ENCODE measurements around the gene ALDH8A1.

The ALDH8A1 gene

DNA sequence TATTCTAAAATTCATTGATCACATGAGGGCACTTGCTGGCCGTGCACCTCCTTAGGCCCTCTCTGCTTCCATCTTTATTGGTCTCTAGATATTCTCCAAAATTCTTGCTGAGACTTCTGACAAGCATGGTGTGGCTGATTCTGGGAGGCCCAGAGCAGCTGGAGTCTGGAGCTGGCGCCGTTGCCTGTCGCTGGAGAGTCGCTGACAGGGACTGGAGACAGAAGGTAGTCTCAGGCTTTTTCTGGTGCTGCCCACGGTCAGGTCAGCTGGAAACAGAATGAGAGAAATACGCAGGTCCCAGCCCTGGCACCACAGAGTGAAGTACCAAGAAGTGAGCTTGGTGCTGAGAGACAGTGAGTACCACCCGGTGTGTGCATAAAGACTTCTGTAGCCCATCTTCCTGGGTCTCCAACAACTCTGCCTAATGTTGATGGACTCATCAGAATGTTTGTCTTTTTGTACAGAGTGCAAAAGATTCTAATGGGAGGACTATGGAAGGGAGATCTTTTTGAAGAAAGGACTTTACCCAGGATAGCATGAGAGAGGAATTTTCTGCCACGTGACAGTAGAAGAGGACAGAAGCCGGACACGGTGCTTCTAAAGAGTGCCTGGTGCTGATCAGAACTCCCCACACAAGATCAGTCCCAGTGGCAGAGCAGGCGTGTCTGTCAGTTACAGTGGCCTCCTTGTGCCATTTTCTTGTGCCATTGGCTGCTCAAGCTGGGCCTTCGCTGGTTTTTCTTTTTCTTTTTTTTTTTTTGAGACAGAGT, 1.8 kb upstream of the ALDH8A1 start:
- no peak for DNase-seq (ENCODE audit: low read depth)

DNA sequence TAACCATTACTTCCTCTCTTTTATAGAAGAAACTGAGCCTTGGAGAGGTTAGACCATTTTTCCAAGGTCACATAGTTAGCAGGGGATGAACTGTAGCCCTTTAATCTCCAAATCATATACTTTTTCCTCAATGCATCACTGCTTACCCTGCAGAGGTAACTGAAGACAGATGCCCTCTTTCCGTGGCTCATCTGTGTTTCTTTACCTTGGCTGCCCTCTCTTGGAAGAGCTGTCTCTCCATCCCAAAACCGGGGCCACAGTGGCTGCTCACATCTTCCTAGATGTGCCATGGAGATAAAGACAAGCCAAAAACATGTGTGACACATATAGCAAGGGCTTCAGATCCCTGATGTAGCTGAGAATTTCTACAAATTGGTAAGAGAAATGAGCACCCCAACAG, 581 bp upstream of the ALDH8A1 start:
- DNase-seq (ENCODE audit: low read depth) = no peak

DNA sequence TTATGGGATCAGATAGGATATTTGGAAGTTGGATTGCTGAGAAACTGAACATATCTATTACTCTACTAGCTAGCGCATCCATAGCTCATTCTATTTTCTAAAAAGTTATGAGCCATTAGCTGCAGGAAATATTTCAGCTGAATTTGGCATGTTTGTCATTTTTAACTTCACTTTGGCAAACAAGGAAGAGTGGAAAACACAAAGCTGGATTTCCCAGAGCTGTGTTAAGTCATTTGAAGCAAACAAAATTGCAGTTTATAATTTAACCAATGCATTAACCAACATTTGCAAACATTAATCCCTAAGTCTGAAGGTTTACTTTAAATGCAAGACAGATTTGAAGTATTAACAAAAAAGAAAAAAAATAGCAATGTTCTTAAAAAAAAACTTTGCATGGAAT, 1.2 kb downstream of the ALDH8A1 start:
- DNase-seq (ENCODE audit: low read depth) = no peak

DNA sequence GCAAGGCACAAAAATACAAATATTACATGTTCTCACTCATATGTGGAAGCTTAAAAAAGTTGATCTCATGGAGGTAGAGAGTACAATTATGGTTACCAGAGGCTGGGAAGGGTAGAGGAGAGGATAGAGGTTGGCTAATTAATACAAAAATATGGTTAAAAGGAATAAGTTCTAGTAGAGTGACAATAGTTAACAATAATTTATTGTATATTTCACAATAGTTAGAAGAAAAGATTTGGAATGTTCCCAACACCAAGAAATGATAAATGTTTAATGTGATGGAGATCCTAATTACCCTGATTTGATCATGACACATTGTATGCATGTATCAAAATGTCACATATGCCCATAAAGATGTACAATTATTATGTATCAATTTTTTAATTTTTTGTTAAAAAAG, 1.8 kb downstream of the ALDH8A1 start:
- no peak for DNase-seq (ENCODE audit: low read depth)

DNA sequence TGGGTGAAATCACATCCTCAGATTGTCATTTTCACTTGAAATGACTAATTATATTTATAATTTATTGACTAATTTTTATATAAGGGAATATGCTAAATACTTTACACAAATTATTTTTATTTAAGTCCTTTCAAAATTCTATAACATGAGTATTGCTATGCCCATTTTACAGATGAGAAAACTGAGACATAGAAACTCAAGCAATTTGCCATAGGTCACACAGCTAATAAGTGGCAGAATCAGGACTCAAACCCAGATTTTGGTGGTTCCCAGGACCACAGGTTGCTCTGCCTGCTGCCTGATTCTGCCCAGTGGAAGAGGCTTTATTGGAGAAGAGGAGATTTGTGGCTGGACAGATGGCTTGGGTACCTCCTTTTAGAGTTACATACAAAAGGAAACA, 4.9 kb downstream of the ALDH8A1 start:
- DNase-seq (ENCODE audit: low read depth) = no peak

DNA sequence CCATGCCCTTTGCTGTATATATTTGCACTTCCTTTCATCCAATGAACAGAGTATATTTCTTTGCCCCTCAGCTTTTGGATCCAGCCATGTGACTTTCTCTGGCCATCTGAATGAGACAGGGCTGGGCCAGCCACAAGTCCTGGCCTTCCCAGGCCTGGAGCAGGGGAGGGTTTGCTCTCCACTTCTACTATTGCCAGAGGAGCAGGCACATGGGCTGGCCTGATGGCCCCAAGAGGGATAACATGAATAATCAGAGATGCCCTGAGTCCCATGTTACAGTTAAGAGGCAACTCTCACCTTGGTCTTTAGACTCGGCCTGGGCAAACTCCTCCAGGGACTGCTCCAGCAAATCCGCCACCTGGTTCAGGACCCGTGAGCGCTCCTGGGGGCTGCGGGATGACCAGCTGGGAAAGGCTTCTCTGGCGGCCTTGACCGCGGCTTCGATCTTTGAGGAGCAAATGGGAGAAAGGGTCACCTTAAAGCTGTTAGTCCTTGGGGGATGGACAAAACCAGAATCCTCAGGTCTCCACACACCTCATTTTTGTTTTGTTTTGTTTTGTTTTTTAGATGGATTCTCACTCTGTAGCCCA, 6.3 kb downstream of the ALDH8A1 start:
- no peak for DNase-seq (ENCODE audit: low read depth)

DNA sequence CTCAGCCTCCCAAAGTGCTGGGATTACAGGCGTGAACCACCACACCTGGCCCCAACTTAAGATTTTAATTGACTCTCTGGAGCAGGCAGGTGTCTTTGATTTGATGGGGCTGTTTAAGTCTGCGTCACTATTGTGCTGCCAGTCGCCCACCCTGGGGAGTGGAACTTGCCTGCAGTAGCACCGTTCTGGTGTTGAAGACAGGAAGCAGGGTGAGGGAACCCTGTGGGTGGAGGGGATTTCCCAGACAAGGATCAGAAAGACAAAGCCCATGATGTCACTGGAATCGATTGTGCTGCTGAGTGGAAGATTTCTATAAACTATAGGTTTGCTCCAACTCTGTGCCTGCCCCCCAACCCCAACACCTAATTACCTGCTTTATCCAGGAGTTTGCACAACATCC, 11.0 kb downstream of the ALDH8A1 start:
- no peak for DNase-seq (ENCODE audit: low read depth)

DNA sequence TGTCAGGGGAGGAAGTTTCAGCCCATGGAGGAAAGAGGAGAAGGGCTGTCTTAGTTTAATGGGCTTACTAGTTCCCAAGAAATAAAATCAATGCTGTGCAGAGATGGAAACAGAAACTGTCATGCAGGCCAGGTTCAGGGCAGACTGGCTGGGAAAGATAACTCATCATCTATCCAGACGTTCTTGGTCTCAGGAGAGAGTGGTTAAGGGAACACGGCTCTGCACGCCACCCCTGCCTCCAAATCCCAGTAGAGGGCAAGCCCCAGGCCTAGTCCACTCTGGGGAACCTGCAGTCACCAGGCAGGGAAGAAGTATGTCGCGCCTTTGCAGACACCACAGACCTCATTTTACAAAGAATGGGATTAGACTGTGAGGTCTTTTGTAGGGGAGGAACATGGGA, 12.5 kb downstream of the ALDH8A1 start:
- DNase-seq (ENCODE audit: low read depth) = no peak

DNA sequence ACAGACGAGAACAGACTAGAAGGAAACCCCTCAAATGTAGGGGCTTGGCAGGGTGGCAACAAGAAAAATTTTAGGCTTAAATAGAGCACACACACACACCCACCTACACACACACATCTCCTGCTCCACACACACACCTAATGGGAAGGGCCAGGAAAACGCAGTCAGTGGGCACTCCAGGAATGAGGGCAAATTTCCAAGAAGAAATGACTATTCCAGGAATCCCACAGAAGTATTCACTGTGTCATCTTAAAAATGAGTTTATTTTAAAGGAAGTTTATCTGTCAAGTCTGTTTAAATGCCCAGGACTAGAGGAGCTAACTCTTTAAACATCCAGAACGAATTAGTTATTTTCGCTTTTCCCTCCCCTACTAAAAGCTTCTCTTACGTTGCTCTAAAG, 13.0 kb downstream of the ALDH8A1 start:
- DNase-seq (ENCODE audit: low read depth) = no peak

DNA sequence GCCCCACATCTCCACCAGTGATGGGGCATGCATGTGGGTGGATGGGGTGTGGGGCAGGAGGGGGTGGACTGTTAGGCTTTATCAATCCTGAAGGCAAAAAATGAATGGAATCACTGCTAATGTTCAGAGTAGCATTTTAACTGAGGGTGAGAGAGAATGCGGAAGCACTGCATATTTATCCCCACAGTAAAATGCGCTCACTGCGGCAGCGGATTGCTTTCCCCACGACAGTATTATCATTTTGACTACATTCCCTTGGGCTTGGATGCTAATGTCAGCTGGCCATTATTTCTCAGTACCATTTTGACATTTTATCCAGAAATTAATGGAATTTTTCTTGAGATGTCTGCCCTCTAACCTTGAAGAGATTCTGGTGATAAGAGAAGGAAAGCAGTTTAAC, 13.4 kb downstream of the ALDH8A1 start:
- no peak for DNase-seq (ENCODE audit: low read depth)

DNA sequence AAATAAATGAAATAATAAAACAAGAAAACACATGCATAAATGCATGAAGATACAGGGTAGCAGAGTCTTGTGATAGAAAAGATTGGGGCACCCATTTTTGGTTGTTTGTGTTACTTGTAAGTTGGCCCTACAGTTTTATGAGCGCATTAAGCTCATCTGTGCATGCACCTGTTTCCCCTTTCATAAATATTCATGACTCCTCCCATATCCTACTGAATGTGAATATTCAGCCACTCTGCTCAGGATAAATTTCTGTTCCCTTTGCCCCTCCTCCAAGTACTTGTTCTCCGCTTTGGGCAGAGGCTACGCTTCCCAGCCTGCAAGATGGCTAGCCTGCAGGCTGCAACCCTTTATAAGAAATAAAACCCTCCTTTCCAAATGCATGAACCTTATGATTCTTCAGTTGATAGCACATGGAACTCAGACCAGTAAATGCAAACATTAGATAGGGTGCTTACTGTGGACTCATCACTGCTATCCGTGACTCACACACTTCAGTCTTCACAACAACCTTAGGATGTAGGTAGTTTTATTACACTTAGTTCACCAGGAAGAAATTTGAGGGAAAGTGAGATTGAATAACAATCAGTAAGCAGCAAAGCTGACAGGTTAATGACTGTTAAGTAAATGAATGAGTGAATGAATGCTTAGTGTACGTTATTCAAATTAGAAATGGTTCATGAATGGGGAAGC, 15.0 kb downstream of the ALDH8A1 start:
- no peak for DNase-seq (ENCODE audit: low read depth)

DNA sequence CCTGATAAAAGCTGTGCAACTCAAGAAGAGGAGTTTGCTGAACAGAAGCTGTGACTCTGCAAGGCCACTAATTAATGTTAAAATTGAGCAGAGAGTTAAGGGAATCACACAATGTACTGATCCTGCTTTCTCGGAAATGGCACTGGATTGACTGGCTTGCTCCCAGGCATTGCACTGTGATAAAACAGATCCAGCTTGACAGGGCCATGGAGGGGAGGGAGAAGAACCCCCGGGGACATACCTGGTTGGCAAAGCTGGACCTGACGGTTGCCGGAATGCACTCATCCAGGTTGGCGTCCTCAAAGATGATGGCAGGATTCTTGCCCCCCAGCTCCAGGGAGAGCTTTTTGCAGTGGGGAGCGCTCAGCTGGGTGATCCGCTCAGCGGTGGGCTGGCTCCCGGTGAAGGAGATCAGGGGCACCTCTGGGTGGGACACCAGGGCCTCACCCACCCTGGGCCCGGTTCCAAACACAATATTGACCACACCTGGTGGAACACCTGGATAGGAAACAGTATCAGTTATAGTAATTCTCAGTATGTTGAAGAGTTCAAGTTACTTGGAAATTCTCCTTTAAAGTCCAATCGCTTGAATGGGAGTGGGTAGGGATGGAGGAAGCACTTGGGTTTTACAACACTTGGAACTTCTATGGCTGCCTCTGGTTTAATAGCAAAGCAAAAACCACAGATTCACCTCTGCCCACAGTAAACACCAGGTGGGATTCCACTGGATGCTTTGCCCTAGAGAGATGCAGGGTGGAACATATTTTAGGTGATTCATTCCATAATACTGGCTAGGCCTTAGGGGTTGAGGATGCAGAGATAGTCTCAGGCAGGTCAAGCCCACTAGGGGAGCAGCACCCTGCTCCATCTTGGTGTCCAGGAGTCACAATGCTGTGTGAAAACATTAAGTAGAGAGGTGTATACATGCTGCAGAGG, 17.1 kb downstream of the ALDH8A1 start:
- DNase-seq (ENCODE audit: low read depth) = no peak

DNA sequence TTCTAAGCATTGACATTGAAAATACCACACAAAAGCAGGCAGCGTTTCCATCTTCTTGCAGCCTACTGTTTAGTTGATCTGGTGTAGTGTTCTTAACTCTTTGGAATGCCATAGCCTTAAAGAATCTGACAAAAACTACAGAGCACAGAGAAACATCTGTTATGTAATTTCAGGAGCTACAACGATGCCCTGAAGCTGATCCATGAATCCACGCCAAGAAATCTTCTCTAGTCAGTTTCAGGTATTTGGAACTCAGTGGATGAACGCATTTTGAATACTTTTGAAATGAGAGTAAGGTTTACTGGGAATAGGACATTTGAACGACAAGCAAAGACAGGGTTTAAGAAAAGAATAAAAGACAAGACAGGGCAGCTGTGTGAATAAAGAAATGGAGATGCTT, 17.8 kb downstream of the ALDH8A1 start:
- DNase-seq (ENCODE audit: low read depth) = no peak

DNA sequence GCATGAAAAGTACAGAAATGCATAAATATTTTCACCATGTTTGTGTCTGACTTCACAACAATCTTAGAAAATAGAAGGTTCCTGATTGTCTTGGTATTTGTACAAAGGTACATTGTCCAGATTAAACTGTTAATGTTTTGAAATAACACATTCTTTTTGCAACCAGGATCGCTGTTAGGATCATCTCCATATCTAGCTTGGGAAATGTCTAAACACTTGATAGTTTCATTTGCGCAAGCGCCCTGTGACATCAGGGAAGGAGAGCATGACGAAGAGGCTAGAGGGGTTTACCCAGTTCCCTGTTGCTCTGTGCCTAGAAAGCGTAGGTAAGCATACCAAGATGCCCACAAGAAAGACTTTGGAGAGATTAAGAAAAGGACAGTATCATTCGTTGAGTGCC, 19.4 kb downstream of the ALDH8A1 start:
- no peak for DNase-seq (ENCODE audit: low read depth)

DNA sequence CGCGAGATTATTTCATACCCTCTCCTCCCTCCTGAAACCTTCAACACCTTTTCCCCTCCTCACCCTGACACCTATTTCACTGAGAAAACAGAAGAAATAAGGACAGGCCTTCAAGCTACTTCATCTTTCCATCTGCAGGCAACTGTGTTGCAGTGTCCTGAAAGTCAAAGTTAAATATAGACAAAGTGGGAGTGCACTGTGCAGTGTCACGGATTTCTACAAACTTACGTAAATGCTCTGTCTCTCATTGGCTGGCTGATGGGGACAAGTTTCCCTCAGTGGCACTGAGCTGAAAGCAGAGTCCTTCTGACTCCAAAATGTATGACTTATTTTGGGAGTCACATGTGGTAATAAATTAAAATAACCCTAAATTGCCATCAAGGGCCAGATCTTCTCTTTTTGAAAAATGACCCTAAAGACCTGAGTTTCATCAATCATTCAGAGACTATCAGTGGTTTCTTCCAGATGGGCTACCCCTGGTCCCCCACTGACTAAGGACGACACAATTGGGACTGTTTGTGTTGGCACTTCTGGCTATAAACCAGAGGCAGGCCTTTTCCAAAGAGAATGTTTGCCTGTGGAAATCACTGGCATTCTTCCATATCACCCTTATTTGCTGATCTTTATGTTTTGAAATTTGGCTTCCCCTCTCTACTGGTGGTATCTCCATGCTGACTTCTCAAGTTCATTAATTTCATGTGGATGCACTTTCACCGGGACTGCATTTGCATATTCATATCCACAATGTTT, 21.6 kb downstream of the ALDH8A1 start:
- DNase-seq (ENCODE audit: low read depth) = no peak

DNA sequence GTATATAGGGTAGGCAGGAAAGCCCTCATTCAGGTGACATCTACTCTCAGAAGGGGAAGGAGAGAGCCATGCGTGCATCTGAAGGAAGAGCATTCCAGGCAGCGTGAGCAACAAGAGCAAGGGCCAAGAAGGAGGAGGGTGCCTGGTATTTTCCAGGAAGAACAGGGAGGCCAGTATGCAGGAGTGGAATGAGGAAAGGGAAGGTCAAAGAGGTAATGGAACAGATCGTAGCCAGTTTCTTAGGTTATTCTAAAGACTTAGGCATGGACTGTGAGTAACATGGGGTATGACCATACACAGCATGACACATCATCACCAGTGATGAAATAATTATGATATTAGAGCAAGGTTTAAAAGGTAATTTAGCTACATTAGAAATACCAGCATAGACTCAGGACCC, 24.1 kb downstream of the ALDH8A1 start:
- DNase-seq (ENCODE audit: low read depth) = no peak

DNA sequence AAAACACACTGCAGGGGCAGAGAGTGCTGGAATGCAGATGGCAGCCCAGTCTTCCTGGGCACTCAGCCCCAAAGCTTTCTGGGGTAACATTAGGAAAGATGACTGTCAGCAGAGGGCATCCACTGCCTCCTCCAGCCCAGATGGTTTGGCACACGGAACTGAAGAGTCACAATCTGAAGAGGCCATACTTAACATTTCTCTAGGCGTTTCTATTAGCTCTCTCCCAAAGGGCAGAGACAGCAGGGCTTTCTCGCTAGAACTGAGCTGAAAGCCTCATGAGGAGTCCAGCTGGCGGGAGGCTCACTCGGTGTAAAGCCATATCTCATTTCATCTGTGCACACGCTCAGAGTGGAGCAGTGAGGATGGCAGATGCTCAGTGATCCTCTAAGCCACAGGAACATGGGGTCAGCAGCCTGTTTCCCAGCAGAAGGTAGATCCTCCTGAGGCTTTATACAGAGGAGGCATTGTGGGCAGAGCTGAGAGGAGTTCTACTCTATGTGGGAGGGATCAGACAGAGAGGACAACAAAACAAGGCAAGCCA, 28.1 kb downstream of the ALDH8A1 start:
- DNase-seq (ENCODE audit: low read depth) = no peak

DNA sequence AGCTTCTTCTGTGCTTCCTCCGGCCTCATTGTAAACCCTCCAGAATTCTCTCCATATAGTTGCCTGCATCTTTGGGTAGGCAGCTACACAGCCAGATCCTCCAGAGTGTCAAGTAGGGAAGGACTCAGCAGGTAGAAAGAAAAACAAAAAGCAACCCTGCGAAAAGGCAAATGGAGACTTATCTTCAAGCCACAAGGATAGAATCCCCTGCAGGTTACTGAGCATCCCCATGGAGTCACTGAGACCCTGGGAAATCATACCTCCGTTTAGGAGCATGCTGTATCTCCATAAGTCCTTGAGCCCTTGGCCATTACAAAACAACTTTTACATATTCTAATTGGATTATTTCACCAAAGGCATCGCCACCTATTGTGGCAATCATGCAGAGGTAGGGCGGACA, 28.6 kb downstream of the ALDH8A1 start:
- no peak for DNase-seq (ENCODE audit: low read depth)

DNA sequence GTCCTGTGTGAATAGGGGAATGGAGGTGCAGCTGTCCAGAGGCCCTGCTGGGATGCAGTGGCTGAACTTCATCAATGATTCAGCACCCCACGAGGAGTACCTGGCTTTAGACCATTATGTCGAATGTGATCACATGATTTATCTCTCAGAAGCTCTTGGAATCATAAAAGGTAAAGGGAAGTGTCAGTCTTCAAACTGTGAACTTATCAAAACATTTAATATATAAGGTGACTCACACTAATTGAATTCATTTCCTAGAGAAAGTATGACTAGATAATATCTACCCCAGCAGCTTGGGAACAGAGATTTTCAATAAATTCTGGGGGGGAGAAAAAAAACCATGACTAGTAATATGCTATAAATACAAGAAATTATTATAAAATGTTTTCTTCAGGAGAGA, 29.5 kb downstream of the ALDH8A1 start:
- DNase-seq (ENCODE audit: low read depth) = no peak

DNA sequence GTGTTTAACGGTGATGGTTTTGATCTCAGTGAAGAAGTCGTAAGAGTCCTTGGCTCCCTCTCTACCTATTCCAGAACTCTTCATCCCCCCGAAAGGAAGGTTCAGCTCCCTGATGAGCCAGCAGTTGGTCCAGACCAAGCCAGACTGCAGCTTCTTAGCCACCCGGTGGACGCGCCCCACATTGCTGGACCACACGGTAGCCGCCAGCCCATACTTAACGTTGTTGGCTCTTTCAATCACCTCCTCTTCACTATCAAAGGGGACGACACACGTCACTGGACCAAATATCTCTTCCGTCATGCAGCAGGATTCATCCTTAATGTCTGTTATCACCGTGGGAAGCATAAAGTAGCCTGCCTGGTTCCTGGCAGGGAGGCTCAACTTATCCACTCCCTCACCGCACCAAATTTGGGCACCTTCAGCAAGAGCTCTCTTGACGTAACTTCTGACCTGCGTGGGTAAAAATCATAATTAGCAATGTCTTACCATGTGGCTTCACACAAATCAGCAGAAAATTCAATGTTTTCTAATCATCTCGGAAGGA, 31.4 kb downstream of the ALDH8A1 start:
- DNase-seq (ENCODE audit: low read depth) = no peak

DNA sequence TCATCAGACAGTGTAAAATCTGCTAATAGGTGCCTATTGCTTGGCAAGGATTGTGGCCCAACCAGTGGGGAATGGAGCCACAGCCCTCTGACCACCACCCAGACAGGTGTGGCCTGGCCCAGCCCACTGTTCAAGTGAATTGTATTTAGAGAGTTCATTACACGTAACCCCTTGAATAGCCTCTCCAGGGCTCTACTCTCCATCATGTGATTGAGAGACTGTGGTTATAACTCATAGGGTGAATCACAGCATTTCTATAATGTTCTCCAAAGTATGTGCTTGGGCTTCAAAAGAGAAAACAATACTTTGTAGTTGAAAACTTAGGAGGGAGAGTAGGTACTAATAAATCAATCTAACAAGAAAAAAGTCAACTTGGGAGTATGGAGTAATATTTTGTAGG, 38.4 kb downstream of the ALDH8A1 start:
- DNase-seq (ENCODE audit: low read depth) = no peak

All from activated T-helper 1 cell treated with Interleukin-2 at 50 U/mL for 16 hours (primary cell).